Measurements from ENCODE around the gene UROS.

The UROS gene

DNA sequence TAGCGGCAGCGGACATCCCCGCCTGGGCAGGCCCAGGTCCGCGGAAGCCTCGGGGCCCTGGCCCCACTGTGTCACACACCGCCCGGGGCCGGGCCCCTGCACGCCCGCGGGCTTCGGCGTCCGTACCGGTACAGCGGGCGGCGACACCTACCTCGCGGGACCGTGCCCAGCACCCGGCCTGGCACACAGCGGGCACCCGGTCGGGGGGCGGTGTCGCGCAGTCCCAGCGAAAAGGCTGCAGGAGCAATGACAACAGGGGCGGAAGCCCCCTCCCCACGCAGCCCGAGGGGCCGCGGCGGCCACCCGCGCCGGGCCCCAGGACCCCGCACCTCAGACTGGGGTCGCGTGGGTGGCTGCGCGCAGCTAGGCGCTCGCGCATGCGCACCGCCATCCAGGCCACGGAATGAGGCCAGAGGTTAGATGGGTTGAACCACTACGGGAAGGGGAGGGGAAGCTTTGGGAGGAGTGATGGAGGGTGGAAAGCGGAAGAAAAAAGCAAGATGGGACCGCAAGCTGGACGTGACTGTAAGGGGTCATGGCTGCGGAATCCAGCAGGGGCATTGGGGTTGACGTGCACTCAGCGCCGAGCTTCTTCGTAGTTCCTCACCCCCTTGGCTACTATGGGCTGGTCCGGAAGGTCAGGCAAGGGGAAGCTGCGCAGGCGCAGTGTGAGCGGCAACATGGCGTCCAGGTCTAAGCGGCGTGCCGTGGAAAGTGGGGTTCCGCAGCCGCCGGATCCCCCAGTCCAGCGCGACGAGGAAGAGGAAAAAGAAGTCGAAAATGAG lies at the start of gene UROS, which contains the start of gene BCCIP:
Gene UROS, minus strand, starts transcription at position 381 of the 785 bp plus-strand sequence. CDS start 6,759 bp downstream, outside the sequence.
Gene BCCIP, plus strand, starts transcription at position 669 of the 785 bp plus-strand sequence. Its CDS starts 12 bp downstream, at position 681.
- DNase-seq, result peak; percentile 88

DNA sequence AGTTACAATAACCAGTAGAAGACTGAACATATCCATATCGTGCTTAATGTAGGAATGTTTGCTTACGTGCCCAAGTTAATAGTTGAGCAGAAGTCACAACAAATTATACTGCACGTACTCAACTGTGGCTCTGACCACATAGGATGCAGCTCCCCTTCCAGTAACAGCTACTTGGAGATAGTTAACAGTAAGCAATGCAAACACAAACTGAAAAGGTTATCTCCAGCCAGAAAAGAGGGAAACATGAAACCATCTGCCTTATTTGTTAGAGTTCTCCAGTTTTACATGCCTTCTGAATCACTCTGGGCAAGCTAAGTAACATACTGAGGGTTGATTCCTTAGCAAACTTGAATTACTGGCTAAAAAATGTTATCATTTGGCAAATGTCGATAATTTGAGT lies 48.3 kb upstream of the UROS start:
- no peak for DNase-seq

GRCh38 chr10:125868372-125868975 lies 45.4 kb upstream of the UROS start:
- no peak for DNase-seq

DNA sequence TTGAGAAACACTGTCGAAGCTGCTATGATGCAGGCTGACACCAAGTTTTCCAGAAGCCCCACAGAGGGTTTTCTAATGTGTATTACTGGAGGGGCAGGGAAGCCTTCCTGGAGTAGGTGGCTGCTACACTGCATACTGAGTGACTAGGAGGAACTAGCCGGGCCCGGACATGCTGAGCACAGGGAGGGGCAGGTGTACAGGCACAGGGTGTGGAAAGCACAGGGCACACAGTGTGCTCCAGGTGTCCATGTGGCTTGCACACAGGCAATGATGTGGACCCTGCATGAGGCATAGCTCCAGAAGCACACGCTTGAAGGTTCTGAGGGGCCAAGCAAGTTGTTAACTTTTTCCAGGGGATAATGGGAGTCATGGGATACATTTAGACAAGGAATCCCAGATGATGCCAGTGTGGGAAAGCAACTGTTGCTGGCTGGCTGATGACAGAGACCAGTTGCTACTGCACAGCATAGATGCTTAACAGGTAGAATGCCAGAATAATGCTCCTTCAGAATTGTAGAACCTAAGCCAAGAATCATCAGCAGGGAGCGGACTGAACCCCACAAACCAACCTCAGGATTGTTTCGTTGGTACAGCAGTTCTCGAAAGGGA lies 43.5 kb upstream of the UROS start:
- no peak for DNase-seq

- DNase-seq, result no peak
Measured at GRCh38 chr10:125865120-125865519, 42.1 kb upstream of the UROS start.

- no peak for DNase-seq
Measured at GRCh38 chr10:125859128-125859817, 36.2 kb upstream of the UROS start.

GRCh38 chr10:125857185-125857760 lies 34.2 kb upstream of the UROS start:
- DNase-seq, result no peak

DNA sequence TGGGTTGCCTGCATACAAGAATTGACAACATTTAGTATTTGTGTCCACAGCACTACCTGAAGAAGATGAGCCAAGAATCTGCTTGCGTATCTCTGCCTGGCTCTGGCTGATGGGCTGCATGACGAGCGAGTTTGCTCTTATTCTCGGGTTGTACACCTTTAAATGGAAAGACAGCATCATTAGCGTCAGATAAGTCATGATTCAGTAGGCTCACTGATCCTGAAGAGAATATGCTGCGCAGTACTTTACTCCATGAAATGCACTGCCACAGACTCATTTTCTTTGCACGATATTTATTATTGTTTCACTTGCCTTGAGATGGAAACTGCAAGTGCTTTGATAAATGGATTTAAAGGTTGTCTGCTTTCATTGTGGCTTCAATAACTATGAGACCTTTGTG lies 29.4 kb upstream of the UROS start:
- no peak for DNase-seq

DNA sequence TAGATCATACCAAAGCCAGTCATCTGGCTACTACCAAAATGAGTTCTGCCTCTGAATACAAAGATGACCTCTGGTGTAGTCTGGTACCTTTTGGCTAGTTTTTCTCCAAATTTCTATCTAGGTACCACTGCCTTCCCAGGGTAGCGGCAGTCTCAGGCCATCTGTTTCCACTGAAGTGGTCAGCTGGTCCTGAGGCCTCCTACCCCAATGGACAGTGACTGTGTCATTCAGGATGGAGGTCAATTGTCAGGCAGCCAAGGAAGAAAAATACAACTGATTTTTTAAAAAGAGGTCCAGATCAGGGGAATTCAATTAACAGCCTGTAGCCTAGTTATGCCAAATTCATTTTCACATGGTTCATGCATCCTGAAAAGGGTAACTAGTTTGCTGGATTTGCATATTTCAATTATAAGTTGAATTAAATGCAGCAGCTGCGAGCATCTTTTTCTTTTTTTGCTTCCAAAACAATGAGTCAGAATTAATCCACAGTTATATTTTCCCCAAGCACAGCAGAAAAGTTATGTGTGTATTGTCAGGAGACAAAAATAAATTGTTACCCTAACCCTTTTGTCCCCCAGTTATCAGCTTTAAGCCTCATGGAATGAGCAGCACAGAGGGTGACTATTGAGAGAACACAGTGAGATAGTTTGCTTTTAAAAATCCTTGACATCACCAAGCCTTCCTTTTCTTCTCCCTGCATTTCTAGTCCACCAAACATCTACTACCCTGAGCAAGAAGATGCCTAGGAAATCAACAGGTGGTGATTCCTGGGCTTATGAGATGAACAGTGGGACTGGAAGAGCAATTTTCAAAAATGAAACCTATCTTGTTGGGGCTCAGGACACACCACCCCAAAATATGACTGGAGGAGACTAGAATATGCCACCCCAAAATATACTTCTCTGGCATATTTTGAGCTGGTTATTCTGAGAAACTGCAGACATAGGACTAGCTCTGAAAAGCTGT lies 28.0 kb upstream of the UROS start:
- no peak for DNase-seq

- no peak for DNase-seq
Measured at GRCh38 chr10:125849448-125849847, 26.4 kb upstream of the UROS start.

GRCh38 chr10:125848857-125849256 lies 25.8 kb upstream of the UROS start:
- DNase-seq, result no peak

DNA sequence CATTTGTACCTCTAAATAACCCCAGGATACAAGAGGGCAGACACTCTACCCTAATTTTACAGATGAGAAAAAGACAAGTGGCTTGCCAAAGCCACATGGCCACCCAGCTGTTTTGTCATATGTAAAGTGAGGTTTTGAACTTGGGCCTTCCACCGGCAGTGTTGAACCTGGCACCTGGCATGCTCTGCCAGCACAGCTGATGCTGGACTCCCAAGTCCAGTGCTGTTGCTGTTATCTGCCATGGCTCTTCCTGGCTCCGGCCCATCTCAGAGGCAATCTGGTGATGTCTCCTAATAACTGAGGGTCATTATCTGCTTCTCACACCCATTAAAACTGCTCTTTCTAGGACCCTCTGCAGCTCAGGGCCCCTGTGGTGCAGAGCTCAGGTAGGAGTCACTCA lies 25.3 kb upstream of the UROS start:
- DNase-seq, result no peak

DNA sequence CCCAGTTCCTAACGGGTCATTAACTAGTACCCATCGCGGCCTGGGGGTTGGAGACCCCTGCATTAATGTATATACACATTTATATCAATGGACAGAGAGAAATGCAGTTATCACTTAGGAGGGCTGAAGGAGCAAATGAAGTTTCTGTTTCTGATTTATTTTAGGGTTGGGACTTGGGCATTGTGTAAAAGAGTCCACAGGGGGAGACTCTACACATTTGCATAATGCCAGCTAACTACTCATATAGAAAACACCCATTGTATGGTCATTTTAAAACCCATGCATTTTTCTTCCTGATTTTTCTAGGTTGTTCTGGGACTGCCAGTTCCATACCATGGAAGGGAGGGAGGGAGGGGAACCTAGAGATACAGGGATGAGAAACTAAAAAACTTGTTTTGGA lies 23.8 kb upstream of the UROS start:
- DNase-seq, result no peak

DNA sequence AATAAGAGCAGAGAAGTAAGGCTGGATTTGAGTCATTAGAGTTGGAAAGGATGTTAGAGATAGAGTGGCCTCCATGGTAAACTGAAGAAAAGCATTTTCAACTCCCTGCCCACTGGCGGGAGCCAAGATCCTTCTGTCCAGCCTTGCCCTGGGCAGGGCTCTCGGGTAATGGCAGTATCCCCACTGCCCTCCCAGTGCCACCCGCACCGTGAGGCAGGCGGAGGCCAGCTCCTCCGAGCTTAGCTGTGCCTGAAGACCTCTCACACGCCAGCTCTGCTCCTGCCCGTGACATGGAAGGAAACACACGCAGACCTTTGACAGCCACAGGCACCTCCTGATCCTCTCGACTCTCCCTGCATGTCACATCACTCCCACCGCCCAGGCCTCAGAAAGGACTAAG lies 22.6 kb upstream of the UROS start:
- no peak for DNase-seq

DNA sequence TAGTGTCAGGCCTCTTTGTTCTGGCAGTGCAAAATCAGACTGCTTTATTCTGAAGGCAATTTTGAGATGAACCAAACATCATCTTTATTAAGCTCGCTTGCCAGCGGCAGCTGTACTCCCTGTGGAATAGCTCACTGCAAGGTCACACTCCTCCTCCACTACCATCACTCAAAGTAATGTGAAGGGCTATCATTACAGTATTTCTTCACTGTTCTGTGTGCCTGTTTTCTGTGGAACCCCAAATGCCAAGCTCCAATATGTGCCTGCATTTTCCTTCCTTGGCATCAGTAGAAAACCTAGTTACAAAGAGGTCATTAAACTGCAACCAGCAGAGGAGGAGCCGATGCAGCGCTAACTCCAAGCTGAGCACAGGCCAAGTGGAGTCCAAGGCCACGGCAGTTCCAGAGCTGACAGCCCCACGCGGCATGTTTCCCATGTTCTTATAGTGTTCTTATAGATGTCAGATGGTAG lies 21.7 kb upstream of the UROS start:
- DNase-seq, result no peak

GRCh38 chr10:125843603-125844329 lies 20.7 kb upstream of the UROS start:
- DNase-seq, result no peak

DNA sequence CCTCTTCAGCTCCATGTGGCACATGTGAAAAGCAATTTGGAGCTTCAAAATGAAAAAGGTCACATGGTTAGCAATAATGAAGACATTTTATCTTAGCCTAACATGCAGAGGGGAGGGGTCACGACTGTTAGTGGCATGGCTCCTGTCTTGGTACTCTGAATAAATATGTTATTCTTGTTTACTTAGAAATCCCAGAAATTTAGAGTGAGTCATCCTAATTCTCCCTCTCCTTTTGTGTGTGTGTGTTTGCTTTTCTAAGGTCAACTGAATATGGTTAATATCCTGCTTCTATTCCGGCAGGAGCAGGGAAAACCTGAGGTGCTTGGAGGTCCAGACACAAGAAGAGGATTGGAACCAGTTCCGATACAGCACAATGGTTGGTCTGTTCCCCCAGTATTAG lies 17.9 kb upstream of the UROS start:
- no peak for DNase-seq

- no peak for DNase-seq
Measured at GRCh38 chr10:125840406-125840805, 17.3 kb upstream of the UROS start.

GRCh38 chr10:125838802-125839575 lies 15.9 kb upstream of the UROS start:
- no peak for DNase-seq

- DNase-seq, result no peak
Measured at GRCh38 chr10:125836746-125837145, 13.7 kb upstream of the UROS start.

All from stimulated activated CD4-positive, alpha-beta T cell treated with anti-CD3 and anti-CD28 coated beads, Interleukin-4, amount 100 ng/mL, for 4 hours (primary cell).